SK-N-DZ (cell line): ENCODE results near the gene EFNA5.
"Not testable (repeated sequence)": the region's sequence is repeated elsewhere in the genome, so short reads cannot be mapped to it uniquely, and the experiment has no call there.

ENCODE experiments used
- DNase-seq: peaks from one replicate; pipeline ENCODE4 v3.0.0-alpha.2; 2015; ENCODE audit warnings: low spot score

EFNA5 gene

DNA sequence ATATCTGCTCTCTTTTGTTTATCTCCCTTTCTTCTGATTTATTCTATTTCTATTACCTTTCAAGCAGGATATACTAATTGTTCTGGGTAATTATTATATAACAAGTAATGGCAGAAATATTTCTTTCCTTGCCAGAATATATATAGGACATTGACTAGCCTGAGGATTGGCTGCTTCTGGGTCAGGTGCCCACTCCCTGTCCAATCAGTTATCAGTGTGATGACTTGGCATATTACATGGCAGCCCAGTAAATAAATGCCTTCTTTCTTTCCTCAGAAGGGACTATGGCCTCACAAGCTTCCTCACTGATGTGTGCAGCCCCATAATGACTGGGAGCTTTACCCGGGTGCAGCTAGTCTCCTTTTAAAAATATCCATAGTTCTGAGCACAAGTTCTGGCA is 301.1 kb downstream of the EFNA5 start:
- DNase-seq, result no peak

DNA sequence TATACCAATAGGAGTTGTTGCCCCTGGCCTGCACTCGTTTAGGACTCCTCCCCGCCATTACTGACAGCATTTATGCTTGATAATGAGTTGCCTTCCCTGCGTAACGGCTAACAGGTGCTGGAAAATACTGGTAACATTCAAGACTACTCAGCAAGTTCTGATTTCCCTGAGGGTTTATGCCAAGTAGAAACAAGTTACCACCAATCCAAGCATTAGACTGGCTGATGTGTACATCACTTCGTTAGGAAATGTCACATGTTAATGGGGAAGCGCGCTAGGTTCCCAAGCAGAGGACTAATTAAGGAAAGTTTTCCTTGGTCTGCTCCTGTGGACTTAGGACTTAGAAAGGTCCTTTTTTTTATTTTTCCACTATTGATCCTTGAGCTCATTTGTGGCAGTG is 302.1 kb downstream of the EFNA5 start:
- DNase-seq, result no peak

DNA sequence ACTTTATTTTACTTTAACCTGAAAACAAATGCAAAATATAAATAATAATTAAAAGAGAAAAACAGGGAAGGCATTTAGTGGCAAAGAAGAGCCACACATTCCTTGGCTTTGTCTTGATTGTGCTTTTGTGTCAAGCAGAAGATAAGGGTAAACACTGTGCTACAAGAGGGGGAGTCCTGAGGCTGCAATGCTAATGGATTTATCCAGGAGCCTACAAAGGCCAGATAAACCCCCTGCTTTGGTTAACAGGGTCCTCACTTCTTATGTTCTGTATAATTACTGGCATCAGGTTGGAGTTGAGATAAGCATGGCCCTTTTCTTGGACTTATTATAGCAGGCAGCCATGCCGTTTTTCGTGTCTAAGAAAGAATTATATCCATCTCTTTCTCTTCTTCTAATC is 302.8 kb downstream of the EFNA5 start:
- DNase-seq, result no peak

DNA sequence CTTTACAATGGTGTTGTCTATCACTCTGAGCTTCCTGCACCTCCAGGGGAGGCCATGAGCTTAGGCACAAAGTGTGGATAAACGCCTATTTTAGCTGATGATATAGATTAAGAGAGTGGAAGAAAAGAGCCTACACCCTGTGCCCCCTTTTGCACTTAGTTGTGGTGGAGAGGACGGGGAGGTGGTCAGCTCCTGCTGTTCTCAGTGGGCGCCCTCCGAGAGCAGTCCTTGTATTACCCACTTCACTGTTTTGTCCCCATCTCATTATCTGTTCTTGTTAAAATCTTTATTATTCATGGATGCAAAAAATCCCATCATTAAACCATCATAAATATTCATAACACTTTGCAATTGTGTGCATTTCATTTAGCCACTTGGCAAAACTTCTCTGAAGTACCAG is 303.3 kb downstream of the EFNA5 start:
- DNase-seq, result no peak

DNA sequence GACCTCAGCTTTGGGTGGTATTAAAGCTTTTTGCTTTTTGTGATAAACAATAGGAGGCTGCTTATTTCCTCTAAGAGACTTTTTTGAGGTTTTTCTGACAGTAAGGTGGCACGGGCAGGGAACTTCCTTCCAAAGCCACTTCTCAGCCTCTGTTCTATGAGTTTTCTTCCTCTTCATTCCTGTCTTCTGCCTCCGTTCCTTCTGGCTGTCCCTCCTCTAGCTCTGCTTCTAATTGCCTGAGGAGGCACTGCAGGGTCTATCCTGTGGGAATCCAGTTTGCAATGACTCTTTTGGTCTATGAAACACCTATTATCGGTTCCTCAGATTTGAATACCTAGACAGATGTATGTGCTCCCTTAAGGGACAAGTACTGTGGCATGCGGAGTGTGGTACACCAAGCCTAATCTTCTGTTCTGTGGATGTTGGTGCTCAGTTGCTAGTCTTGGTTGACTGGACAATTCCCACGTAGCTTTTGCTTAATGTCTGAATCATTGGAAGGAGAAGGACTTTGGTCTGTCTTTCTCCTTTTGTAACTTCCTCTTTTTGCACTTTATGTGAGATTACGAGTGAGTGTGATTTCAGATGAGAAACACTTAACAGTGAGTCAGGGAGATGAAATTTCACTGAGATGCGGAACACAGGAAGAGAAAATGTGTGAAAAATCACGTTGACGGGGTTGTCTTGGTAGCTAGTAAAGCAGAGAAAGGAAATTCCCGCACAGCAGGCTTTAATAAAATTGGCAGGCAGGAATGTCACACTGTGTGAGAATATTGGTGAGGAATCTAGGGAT is 305.2 kb downstream of the EFNA5 start:
- no peak for DNase-seq

GRCh38 chr5:107364443-107365319 is 306.1 kb downstream of the EFNA5 start:
- no peak for DNase-seq

GRCh38 chr5:107363768-107364167 is 307.0 kb downstream of the EFNA5 start:
- DNase-seq, result no peak

DNA sequence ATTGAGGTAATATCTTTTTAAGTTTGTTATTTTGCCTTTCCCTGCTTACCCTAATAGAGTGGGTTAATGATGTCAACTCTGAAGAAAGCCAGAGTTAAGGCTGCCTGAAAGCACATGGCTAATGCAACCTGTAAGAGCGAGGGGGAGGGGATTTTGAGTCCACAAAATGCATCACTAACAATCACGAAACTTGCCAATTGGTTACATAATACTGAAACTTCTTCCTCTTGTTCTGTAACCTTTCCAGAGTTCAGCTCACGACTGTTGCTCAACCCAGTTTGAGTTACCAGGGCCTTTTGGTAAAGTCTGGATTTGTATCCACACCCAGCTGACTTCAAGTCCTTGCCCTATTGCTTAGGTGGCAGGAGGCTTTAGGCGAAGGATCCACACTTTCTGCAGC is 308.8 kb downstream of the EFNA5 start:
- no peak for DNase-seq

GRCh38 chr5:107359916-107360234 is 310.9 kb downstream of the EFNA5 start:
- DNase-seq, result no peak

- peak; percentile 38 for DNase-seq
Measured at GRCh38 chr5:107359033-107359915, 311.5 kb downstream of the EFNA5 start.

GRCh38 chr5:107356891-107357290 is 313.8 kb downstream of the EFNA5 start:
- no peak for DNase-seq

DNA sequence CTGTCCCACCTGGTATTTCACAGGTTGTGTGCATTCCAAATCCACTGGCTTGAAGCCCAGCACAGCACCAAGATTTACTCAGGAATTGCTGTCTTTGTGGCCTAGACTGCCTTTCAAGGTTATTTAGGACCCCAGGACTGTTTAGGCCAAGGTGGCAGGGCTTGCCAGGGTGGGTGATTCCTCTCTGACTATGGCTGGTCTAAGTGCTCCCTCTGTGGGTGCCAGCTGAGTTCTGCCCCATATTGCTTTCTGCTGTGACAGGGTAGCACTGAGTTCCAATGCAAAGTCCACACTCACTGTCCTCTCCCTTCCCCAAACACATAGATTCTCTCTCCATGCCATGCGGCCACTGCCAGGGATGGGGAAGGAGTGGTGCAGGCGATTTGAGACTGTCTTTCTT is 318.2 kb downstream of the EFNA5 start:
- no peak for DNase-seq

DNA sequence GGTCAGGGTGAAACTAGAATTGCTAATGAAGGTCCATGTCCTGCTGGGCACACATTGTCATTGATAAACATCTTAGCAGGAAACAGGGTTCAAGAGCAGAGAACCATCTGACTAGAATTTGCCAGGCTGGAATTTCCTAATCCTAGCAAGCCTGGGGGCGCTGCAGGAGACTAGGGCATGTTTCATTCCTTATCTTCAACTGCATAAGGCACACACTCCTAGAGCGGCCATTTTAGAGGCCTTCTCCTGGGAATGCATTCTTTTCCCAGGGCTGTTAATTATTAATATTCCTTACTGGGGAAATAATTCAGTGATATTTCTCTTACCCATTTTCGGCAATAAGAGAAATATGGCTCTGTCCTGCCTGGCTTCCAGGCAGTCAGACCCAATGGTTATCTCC is 324.2 kb downstream of the EFNA5 start:
- DNase-seq, result not testable (repeated sequence)

- no peak for DNase-seq
Measured at GRCh38 chr5:107342371-107342770, 328.4 kb downstream of the EFNA5 start.

GRCh38 chr5:107341376-107342084 is 329.2 kb downstream of the EFNA5 start:
- no peak for DNase-seq

DNA sequence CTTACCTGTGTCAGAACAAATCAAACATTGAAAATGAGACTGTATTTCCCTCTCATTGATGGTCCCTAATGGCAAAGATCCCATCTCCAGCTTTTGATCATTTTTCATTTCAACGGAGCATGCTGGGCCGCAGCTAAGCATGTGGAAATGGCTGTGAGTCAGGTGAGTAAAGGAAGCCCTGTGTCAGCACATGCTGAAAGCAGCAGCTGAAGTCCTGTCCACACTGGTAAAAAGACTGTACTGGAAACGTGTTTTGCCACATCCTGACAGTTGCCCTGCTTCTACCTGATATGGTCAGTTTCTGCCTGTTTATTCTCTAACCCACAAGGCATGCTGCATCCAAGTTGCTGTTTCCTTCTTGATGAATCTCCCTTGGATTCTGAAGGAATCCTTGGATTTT is 330.1 kb downstream of the EFNA5 start:
- no peak for DNase-seq

- DNase-seq, result no peak
Measured at GRCh38 chr5:107338335-107338734, 332.4 kb downstream of the EFNA5 start.

DNA sequence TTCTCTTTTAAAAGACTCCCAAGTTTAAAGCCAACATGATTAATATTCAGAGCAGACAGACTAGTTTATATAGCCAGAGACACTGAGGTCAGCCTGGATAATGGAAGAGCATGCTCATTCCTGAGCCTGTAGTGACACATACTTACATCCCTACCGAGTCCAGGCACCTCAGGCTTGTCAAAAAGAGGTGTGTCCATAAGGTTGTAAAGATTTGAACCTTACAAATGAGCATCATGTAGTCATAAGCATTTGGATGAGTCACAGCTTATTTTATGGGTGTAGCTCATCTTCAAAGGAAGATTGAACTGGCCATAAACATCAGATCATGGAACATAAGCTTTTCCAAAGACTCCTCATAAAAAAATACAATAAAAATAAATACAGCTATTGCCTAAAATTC is 333.5 kb downstream of the EFNA5 start:
- no peak for DNase-seq

DNA sequence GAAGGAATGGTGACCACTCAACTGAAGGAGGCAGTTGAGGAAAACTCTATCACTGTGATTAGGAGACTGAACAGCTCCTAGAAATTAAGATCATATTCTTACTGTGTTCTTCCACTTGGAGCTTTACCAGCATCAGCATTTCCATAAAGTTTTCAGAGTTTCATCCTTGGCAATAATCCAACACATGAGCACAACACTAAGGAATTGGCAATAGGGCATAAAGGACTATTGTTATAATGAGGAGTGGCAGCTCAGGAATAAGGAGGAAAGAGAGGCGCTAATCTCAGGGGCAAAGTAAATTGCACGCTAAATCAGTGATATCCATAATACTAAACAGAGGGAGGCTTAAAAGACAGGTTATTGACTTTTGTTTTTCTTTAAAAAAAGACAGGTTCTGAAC is 338.9 kb downstream of the EFNA5 start:
- DNase-seq, result no peak

GRCh38 chr5:107331312-107331711 is 339.4 kb downstream of the EFNA5 start:
- DNase-seq, result no peak

DNA sequence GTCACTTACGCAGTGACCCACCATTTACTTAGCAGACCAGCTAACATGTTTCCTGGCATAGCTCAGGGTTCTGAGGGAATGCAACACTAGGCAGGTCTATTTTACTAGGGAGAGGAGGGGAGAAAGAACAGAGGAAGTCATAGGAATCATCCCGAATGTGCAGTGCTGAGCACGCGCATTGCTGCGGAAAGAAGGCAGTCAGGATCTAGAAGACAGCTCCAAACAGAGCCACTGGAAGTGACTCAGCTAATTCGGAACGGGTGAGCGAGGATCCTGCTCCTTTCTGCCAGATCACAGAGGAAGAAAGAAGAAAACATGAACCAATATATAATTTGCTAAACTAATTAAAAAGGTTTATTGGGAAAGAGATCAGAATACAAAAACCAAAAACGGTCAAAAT is 339.8 kb downstream of the EFNA5 start:
- no peak for DNase-seq
